ENCODE data around the gene OR2G6.
"Not testable (repeated sequence)": the region's sequence is repeated elsewhere in the genome, so short reads cannot be mapped to it uniquely, and the experiment has no call there.

DNA sequence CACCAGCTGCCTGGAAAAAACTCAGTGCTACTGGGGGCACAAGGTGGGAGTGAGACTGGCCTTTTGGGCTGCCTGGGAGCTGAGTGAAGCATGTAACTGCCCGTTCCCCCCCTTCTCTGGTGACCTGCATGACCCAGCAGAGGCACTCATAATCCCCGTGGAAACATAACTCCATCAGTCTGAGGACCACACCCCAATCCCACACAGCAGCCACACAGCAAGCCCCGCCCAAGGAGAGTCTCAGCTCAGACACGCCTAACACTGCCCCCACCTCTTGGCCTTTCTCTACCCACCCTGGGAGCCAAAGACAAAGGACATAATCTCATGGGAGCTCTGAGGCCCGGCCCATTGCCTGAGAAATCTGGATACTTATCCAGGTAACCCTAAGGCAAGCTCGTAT lies 43.2 kb downstream of the OR2G6 start:
- not testable (repeated sequence) for TF ChIP-seq CTCF (IDR thresholded peaks at IDR 0.05; ENCODE audit: low read depth, low read length, poor library complexity, severe bottlenecking); EZH2phosphoT487 (IDR thresholded peaks at IDR 0.05; ENCODE audit: borderline replicate concordance, low read length)

All from DOHH2 (cell line).